Spleen (tissue), 11 donors: ENCODE results near the gene AIF1L. TPM values are rescaled to one million over a fixed set of nuclear protein-coding genes. Genes with fewer than 3 reads are reported as not detected.

Source experiments
- DNase-seq: peaks from one replicate; pipeline ENCODE4 v3.0.0-alpha.2; 2020
- H3K27ac ChIP-seq, 8 donors: fragments of 200-600 bp; sonication (generic) in 7 of 8; 1 replicate in 4 of 8; 2 replicates in 4 of 8; pipeline versions ENCODE4 v1.5.0 to v1.8.0; 2016 to 2021; ENCODE audit warnings: inconsistent platforms in 4 of 8, mild to moderate bottlenecking in 4 of 8, moderate library complexity in 1 of 8
- H3K27me3 ChIP-seq, 7 donors: fragments of 200-600 bp; sonication (generic) in 6 of 7; replicated peaks in 1 of 7; 1 replicate in 4 of 7; 2 replicates in 3 of 7; pipeline versions ENCODE4 v1.5.0 to v1.8.0; 2016 to 2021; ENCODE audit warnings: inconsistent platforms in 3 of 7, mild to moderate bottlenecking in 1 of 7
- H3K36me3 ChIP-seq, 6 donors: fragments of 200-600 bp; sonication (generic) in 5 of 6; 1 replicate in 4 of 6; 2 replicates in 2 of 6; pipeline versions ENCODE4 v1.5.0 to v1.8.0; 2016 to 2021; ENCODE audit warnings: inconsistent platforms in 2 of 6
- H3K4me1 ChIP-seq, 6 donors: fragments of 200-600 bp; sonication (generic) in 5 of 6; 1 replicate in 3 of 6; 2 replicates in 3 of 6; pipeline versions ENCODE4 v1.5.0 to v1.8.0; 2016 to 2021; ENCODE audit warnings: inconsistent platforms in 3 of 6
- H3K4me3 ChIP-seq, 8 donors: fragments of 200-600 bp; sonication (generic) in 7 of 8; 1 replicate in 4 of 8; 2 replicates in 4 of 8; pipeline versions ENCODE4 v1.5.0 to v1.8.0; 2016 to 2021; ENCODE audit warnings: inconsistent platforms in 4 of 8, mild to moderate bottlenecking in 4 of 8, moderate library complexity in 2 of 8
- H3K9me3 ChIP-seq, 8 donors: fragments of 200-600 bp; sonication (generic) in 7 of 8; 1 replicate in 4 of 8; 2 replicates in 4 of 8; pipeline versions ENCODE4 v1.5.0 to v1.8.0; 2016 to 2021; ENCODE audit warnings: inconsistent platforms in 4 of 8
- POLR2A ChIP-seq, 3 donors: fragments of 450-650 bp; IDR thresholded peaks; one replicate each; pipeline ENCODE4 v1.5.1; 2017; ENCODE audit warnings: antibody characterized with exemption in 3 of 3, mild to moderate bottlenecking in 1 of 3
- POLR2AphosphoS5 ChIP-seq, 3 donors: sonication (generic); formaldehyde crosslinking; IDR thresholded peaks; one replicate each; pipeline ENCODE4 v1.5.1; 2017; ENCODE audit warnings: antibody characterized with exemption in 3 of 3
- WGBS, 5 donors: extraction: QIAGEN DNeasy Blood & Tissue Kit in 3 of 5; methylation state at CpG; one replicate each; pipeline versions ENCODE4 v1.1.5 to v1.1.7; 2013 to 2018; 5-methylcytosine and 5-hydroxymethylcytosine counted together
- intact Hi-C: fragments of 100-400 bp; cut with DNase I; formaldehyde crosslinking; loops from one replicate; pipeline ENCODE4 v1.15.0; 2023; ENCODE audit warnings: low total_unique reads
- polyA plus RNA-seq, 3 donors: library from polyadenylated mRNA; stranded (reverse); fragments of 200-250 nt; gene quantifications; one replicate each; pipeline ENCODE4 v1.2.1, GENCODE V29; 2013
- total RNA-seq, 7 donors: library from RNA; depleted of rRNA in 3 of 7; stranded (reverse); fragments of >200 nt in 3 of 7; fragmentation: NEBNext Ultra II Directional in 4 of 7; extraction: Animal tissue kit (Norgen Biotek cat#: 25700) in 4 of 7; gene quantifications; one replicate each; pipeline versions ENCODE4 v1.1.0 to v1.2.1, GENCODE V29; 2016 to 2021
- TF ChIP-seq, protein P1 (sequence below), 11 experiments: fragments of 200-600 bp in 7 of 11; fragments of 450-650 bp in 4 of 11; sonication (generic) in 4 of 11; IDR thresholded peaks in 8 of 11; conservative IDR thresholded peaks in 3 of 11; 1 replicate in 7 of 11; 2 replicates in 4 of 11; pipeline versions ENCODE4 v1.4.0 to v1.8.0; 2016 to 2021; ENCODE audit warnings: antibody characterized with exemption in 11 of 11, inconsistent platforms in 4 of 11, mild to moderate bottlenecking in 1 of 11
- donor health status: healthy with polysubstance abuse.
- donor health status: DM: no; HTN: no; CAD: no; lungs with moderate emphysema.
- donor health status: DM: no; HTN: no; CAD: no.
- donor health status: Bipolar disorder and iron deficiency.
- donor health status: healthy.
- donor health status: DM: no; HTN: no; CAD: no.
- donor health status: DM: yes; HTN: yes; CAD: no.

AIF1L gene
- total and polyA plus RNA-seq, 10 donors: 47.4 to 596 (median 240) TPM

DNA sequence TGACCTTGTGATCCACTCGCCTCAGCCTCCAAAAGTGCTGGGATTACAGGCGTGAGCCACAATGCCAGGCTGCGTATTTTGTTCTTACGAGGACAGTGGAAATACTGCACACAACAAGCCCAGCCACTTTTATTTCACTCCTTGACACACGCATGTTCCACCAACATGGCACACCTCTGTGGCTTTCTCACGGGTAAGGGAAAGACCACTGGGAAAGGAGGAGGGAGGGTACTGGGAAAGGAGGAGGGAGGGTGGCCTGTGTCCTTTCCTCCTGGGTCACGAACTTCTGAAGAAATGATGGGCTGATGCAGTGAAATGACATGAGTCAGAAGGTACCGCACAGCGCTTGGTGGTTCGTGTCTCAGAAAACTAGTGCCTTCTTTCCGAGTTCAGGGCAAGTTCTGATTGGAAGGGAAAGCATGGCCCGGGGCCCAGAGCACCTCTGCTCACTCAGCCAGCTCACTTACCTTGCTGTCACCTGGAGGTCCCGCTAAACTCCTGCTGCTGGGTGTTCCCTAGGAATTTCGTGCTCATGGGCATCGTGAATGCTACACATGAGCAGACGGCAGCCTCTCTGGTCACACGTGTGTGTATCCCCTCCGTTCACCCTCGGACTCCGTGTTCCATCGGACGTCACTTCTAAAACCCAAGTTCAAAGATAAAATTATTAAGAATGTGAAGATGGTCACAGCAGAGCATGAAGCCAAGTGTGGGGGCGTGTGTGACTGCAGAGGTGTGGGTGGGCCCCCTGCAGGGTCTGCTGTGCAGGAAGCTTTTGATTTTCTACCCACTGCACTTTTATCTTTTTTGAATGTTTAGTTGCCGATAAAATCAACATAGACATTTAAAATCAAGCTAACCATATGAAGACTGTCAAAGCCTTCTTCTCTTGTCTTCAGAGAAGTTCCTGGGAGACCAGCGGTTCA lies 44.5 kb upstream of the AIF1L start:
- H3K4me1 ChIP-seq: peaks cover 0 to 4% (median 1%) of the 10 kb centered on the region in 6 donors
- H3K9me3 ChIP-seq: no peaks in the 10 kb centered on the region
- no peak for DNase-seq
- peaks cover 0 to 15% (median 0%) of the 10 kb centered on the region in 7 donors for H3K27me3 ChIP-seq
- no peaks in the 10 kb centered on the region for H3K36me3 ChIP-seq
- H3K4me3 ChIP-seq: no peak overlapping the region
- TF ChIP-seq, protein P1, sequence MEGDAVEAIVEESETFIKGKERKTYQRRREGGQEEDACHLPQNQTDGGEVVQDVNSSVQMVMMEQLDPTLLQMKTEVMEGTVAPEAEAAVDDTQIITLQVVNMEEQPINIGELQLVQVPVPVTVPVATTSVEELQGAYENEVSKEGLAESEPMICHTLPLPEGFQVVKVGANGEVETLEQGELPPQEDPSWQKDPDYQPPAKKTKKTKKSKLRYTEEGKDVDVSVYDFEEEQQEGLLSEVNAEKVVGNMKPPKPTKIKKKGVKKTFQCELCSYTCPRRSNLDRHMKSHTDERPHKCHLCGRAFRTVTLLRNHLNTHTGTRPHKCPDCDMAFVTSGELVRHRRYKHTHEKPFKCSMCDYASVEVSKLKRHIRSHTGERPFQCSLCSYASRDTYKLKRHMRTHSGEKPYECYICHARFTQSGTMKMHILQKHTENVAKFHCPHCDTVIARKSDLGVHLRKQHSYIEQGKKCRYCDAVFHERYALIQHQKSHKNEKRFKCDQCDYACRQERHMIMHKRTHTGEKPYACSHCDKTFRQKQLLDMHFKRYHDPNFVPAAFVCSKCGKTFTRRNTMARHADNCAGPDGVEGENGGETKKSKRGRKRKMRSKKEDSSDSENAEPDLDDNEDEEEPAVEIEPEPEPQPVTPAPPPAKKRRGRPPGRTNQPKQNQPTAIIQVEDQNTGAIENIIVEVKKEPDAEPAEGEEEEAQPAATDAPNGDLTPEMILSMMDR (IDR thresholded peaks at IDR 0.05 in 8 of 11, conservative IDR thresholded peaks at IDR 0.05 in 3 of 11): no peak
- TF ChIP-seq POLR2A (IDR thresholded peaks at IDR 0.05): no peak
- TF ChIP-seq POLR2AphosphoS5 (IDR thresholded peaks at IDR 0.05): no peak
- intact Hi-C loops: loop anchor here (10.0 kb wide), 1 partner anchor 73 kb away; the partner anchor contains the start of gene NUP214
- WGBS, 5 donors: 84 to 94% (median 86%) methylated on average over 25 of the region's 25 CpGs
- H3K27ac ChIP-seq: no peak overlapping the region

DNA sequence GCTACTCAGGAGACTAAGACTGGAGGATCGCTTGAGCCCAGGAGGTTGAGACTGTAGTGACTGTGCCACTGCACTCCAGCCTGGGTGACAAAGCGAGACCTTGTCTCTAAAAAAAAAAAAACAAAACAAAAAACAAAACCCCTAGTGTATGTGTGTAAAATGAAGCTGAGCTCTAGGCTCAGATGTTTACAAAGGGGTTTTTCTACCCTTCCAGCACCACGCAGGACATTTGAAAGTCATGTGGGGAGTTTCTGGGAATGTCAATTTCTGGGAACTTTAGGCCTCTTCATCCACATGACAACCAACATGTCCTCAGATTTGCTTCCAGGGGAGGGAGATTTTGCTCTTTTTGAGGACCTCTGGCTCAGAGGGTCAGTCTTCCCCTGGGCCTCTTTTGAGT lies 42.4 kb upstream of the AIF1L start:
- H3K4me3 ChIP-seq: no peak overlapping the region
- H3K27ac ChIP-seq: no peak overlapping the region
- TF ChIP-seq POLR2A (IDR thresholded peaks at IDR 0.05) (no peak), POLR2AphosphoS5 (IDR thresholded peaks at IDR 0.05) (no peak)
- TF ChIP-seq, protein P1 (IDR thresholded peaks at IDR 0.05 in 8 of 11, conservative IDR thresholded peaks at IDR 0.05 in 3 of 11): no peak
- 89 to 93% (median 92%) methylated on average over 3 of the region's 3 CpGs for WGBS, 5 donors
- DNase-seq: no peak
- H3K9me3 ChIP-seq: no peaks in the 10 kb centered on the region
- peaks cover 0 to 11% (median 1%) of the 10 kb centered on the region in 6 donors for H3K4me1 ChIP-seq
- intact Hi-C loops: loop anchor here (10.0 kb wide), 1 partner anchor 71 kb away; the partner anchor contains the start of gene NUP214
- peaks cover 0 to 8% (median 0%) of the 10 kb centered on the region in 7 donors for H3K27me3 ChIP-seq
- no peaks in the 10 kb centered on the region for H3K36me3 ChIP-seq

DNA sequence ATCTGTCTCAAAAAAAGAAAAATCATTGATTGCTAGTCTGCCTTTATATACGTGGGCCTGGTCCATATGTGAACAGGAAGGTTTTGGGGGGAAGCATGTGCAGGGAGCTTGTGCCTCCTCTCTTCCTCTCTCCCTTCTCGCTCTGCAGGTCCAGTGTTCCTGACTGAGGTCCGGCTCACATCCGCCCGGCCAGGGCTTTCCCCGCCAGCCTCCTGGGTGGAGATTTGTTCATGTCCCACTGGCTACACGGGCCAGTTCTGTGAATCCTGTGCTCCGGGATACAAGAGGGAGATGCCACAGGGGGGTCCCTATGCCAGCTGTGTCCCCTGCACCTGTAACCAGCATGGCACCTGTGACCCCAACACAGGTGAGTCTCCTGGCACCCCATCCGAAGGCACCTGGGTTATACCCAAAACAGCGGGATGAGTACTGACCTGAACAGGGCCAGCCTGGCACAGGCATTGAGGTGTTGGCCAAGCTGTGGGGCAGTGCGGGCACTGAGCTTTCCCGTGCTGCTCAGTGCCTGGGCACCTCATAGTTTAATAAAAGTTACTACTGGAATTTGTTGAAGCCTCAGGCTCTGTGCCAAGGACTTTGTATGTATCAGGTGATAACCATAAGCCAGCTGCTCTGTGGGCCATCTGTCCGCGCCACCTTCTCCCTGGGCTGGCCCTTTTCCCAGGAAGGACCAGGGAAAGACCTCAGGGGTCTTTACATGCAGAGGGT lies 39.4 kb upstream of the AIF1L start:
- Histone ChIP-seq H3K27me3 (peaks cover 0 to 8% (median 0%) of the 10 kb centered on the region in 7 donors), H3K27ac (no peak overlapping the region), H3K36me3 (peaks cover 0 to 6% (median 0%) of the 10 kb centered on the region in 6 donors), H3K4me1 (peaks cover 0 to 16% (median 1%) of the 10 kb centered on the region in 6 donors), H3K4me3 (no peak overlapping the region), H3K9me3 (no peaks in the 10 kb centered on the region)
- intact Hi-C loops: loop anchor here (10.0 kb wide), 1 partner anchor 68 kb away; the partner anchor contains the start of gene NUP214
- WGBS, 5 donors: 86 to 92% (median 90%) methylated on average over 13 to 14 of the region's 14 CpGs
- TF ChIP-seq POLR2A (IDR thresholded peaks at IDR 0.05) (no peak), POLR2AphosphoS5 (IDR thresholded peaks at IDR 0.05) (no peak)
- TF ChIP-seq, protein P1 (IDR thresholded peaks at IDR 0.05 in 8 of 11, conservative IDR thresholded peaks at IDR 0.05 in 3 of 11): no peak
- no peak for DNase-seq
